Thoracic aorta (tissue), 2 donors: Measurements from ENCODE around the gene TEF. TPM values are rescaled to one million over a fixed set of nuclear protein-coding genes. Genes with fewer than 3 reads are reported as not detected.
"Not testable (repeated sequence)": the region's sequence is repeated elsewhere in the genome, so short reads cannot be mapped to it uniquely, and the experiment has no call there.

ENCODE experiments used
- ATAC-seq: fragments of 150-250 bp; one replicate; pipeline ENCODE4 v1.8.0; 2017; ENCODE audit warnings: low read depth; ENCODE audit not compliant: insufficient number of reproducible peaks, low FRiP score
- DNase-seq: peaks from one replicate; pipeline ENCODE4 v3.0.0-alpha.2; 2020; ENCODE audit warnings: low spot score
- H3K27ac ChIP-seq, 2 donors: fragments of 200-600 bp; sonication (generic); 1 replicate in 1 of 2; 2 replicates in 1 of 2; pipeline ENCODE4 v1.5.1; 2016; ENCODE audit warnings: mild to moderate bottlenecking in 2 of 2, moderate library complexity in 2 of 2
- H3K27me3 ChIP-seq: fragments of 200-600 bp; sonication (generic); replicated peaks from 2 replicates; pipeline ENCODE4 v1.6.0; 2016; ENCODE audit warnings: mild to moderate bottlenecking; ENCODE audit not compliant: insufficient read depth
- H3K36me3 ChIP-seq: fragments of 200-600 bp; sonication (generic); one replicate; pipeline ENCODE4 v1.5.1; 2016
- H3K4me1 ChIP-seq, 2 donors: fragments of 200-600 bp; sonication (generic); 1 replicate in 1 of 2; 2 replicates in 1 of 2; pipeline versions ENCODE4 v1.5.1 to v1.6.0; 2016; ENCODE audit warnings: low read depth in 2 of 2, mild to moderate bottlenecking in 1 of 2; ENCODE audit not compliant: control insufficient read depth in 1 of 2
- H3K4me3 ChIP-seq: fragments of 200-600 bp; sonication (generic); 2 replicates; pipeline ENCODE4 v1.5.1; 2016; ENCODE audit warnings: mild to moderate bottlenecking
- H3K9me3 ChIP-seq: fragments of 200-600 bp; sonication (generic); 2 replicates; pipeline ENCODE4 v1.5.1; 2016
- total RNA-seq, 2 donors: library from RNA; depleted of rRNA; stranded (reverse); fragments of >200 nt; gene quantifications; one replicate each; pipeline versions ENCODE4 v1.1.0 to v1.2.3, GENCODE V29; 2016
- TF ChIP-seq, protein P1 (sequence below): fragments of 200-600 bp; sonication (generic); IDR thresholded peaks from one replicate; pipeline ENCODE4 v1.5.1; 2019; ENCODE audit warnings: antibody characterized with exemption

Gene TEF
- total RNA-seq, 2 donors from 2014 or later = 21.4 to 23.1 TPM

DNA sequence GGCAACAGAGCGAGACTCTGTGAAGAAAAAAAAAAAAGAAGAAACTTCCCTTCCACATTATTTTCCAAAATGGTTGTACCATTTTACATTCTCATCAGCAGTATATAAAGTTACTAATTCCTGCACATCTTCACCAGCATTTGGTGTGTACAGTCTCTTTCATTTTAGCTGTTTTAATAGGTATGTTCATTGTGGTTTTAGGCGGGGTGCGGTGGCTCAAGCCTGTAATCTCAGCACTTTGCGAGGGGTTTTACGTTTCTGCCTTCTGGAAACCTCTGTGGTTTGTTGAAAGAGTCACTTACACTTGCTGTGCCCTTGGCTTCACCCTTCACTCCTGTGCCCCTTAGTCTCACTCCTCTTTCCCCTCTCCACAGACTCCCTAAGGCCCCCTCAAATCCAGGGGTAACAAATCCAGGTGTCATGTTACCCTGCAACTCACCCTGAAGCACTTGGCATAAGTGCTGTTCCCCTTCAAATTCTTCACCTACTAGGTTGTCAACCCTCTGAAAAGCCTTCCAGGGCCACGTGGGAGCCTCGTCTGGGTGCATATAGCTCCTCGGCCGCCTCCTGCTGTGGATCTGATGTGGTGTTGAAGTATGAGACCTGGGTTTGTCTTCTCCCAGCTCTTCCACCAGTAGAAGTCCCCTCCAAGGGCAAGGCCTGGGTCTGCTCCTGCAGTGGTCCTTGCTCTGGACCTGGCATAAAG lies 44.1 kb downstream of the TEF start:
- DNase-seq = no peak
- ATAC-seq = no peak

DNA sequence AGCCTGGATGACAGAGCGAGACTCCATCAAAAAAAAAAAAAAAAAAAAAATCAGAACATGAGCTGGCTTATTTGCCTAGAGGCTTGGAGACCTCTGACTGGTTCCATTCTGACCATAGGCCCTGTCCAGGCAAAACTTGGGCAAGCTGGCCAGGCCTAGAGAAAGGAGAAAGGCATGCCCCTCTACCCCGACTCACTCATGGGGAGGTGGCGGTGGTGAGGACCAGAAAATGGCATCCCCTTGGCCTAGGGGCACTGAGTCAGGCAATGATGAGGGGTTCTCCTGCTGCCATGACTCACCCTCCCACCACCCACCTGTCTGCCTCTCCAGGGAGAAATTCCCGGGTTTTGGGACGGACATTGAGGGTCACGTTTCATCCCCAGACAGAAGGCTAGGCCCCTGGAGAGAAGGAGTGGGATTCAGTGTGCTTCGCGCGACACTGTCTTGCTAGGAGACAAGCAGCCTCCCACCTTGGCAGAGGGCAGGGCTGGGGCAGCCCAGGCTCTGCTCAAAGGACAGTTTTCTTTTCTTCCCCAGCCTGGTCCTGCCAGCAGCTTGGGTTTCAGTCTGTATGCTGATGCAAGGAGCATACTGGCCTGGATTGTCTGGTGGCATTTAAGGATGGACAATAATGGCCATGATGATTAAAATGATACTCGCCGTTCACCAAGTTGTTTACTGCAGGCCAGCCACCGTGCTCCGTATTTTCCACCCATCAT lies 47.6 kb downstream of the TEF start:
- ATAC-seq (no peak), DNase-seq (no peak)
- Histone ChIP-seq H3K36me3 (peaks cover 17% of the 10 kb centered on the region), H3K4me1 (peaks cover 0 to 7% of the 10 kb centered on the region in 2 donors), H3K9me3 (no peaks in the 10 kb centered on the region), H3K27me3 (no peaks in the 10 kb centered on the region), H3K27ac (no peak overlapping the region), H3K4me3 (no peak overlapping the region)
- TF ChIP-seq, protein P1, sequence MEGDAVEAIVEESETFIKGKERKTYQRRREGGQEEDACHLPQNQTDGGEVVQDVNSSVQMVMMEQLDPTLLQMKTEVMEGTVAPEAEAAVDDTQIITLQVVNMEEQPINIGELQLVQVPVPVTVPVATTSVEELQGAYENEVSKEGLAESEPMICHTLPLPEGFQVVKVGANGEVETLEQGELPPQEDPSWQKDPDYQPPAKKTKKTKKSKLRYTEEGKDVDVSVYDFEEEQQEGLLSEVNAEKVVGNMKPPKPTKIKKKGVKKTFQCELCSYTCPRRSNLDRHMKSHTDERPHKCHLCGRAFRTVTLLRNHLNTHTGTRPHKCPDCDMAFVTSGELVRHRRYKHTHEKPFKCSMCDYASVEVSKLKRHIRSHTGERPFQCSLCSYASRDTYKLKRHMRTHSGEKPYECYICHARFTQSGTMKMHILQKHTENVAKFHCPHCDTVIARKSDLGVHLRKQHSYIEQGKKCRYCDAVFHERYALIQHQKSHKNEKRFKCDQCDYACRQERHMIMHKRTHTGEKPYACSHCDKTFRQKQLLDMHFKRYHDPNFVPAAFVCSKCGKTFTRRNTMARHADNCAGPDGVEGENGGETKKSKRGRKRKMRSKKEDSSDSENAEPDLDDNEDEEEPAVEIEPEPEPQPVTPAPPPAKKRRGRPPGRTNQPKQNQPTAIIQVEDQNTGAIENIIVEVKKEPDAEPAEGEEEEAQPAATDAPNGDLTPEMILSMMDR = no peak

More for the DNA sequence above, 44.1 kb downstream of the TEF start:
- TF ChIP-seq, protein P1 = no peak
- no peaks in the 10 kb centered on the region for H3K9me3 ChIP-seq
- H3K27ac ChIP-seq = no peak overlapping the region
- peaks cover 11% of the 10 kb centered on the region for H3K36me3 ChIP-seq
- H3K4me1 ChIP-seq = no peaks in the 10 kb centered on the region
- no peaks in the 10 kb centered on the region for H3K27me3 ChIP-seq
- no peak overlapping the region for H3K4me3 ChIP-seq

DNA sequence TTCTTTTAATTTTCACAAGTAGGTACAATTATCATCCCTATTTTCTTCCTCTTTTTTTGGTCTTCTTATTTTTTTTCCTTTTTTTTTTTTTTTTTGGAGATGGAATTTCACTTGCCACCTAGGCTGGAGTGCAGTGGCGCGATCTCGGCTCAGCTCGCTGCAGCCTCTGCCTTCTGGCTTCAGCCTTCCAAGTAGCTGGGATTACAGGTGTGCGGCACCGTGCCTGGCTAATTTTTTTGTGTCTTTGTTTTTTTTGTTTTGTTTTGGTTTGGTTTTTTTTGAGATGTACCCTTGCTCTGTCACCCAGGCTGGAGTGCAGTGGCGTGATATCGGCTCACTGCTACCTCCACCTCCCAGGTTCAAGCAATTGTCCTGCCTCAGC lies 48.2 kb downstream of the TEF start:
- H3K36me3 ChIP-seq = peaks cover 23% of the 10 kb centered on the region
- no peak for ATAC-seq
- no peak for DNase-seq
- no peak overlapping the region for H3K4me3 ChIP-seq
- H3K27ac ChIP-seq = no peak overlapping the region
- no peaks in the 10 kb centered on the region for H3K27me3 ChIP-seq
- H3K9me3 ChIP-seq = no peaks in the 10 kb centered on the region
- H3K4me1 ChIP-seq = peaks cover 1 to 13% of the 10 kb centered on the region in 2 donors
- TF ChIP-seq, protein P1 = no peak

DNA sequence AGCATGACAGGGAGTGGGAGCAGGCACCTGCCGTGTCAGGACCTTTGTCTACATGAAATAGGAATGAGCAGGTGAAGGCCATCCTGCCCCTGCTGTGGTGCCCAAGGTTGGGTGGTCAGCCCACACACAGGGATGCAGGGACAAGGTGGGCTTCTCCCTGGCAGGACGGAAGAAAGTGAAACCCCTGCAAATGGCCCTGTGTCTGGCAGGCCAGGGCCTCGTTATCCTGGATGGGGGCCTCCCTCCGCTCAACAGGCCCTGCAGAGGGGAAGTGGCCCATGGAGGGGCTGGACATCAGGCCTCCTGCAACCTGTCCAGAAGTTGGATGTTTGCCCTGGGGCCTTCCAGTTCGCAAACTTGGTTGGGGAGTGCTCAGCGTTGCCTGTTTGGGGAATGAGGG lies 49.9 kb downstream of the TEF start:
- Histone ChIP-seq H3K36me3 (peaks cover 36% of the 10 kb centered on the region), H3K4me3 (no peak overlapping the region), H3K27ac (no peak overlapping the region), H3K27me3 (no peaks in the 10 kb centered on the region), H3K4me1 (peaks cover 10 to 30% of the 10 kb centered on the region in 2 donors), H3K9me3 (no peaks in the 10 kb centered on the region)
- TF ChIP-seq, protein P1 = no peak
- DNase-seq = no peak
- ATAC-seq = no peak

DNA sequence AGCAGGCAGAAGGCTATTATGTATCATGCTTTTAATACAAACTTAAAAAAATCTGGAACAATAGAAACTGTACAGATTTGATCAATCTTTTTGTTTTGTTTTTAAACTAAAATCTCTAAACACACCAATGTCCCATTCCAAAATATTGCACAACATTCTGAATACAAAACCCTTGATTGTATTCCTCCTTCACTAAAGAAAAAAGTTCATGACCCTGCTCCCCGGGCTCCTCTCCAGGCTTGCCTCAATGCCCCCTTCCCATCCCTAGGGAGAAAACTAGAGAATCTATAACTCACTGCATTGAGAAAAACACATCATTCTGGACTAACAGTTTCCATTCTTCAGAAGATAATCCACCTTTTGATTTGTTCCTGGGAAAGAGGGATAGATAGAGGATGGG lies 51.7 kb downstream of the TEF start:
- peaks cover 49% of the 10 kb centered on the region for H3K36me3 ChIP-seq
- ATAC-seq, H3K27ac ChIP-seq, H3K4me3 ChIP-seq, H3K9me3 ChIP-seq, H3K27me3 ChIP-seq, DNase-seq: not testable (repeated sequence)
- peaks cover 10 to 39% of the 10 kb centered on the region in 2 donors for H3K4me1 ChIP-seq

DNA sequence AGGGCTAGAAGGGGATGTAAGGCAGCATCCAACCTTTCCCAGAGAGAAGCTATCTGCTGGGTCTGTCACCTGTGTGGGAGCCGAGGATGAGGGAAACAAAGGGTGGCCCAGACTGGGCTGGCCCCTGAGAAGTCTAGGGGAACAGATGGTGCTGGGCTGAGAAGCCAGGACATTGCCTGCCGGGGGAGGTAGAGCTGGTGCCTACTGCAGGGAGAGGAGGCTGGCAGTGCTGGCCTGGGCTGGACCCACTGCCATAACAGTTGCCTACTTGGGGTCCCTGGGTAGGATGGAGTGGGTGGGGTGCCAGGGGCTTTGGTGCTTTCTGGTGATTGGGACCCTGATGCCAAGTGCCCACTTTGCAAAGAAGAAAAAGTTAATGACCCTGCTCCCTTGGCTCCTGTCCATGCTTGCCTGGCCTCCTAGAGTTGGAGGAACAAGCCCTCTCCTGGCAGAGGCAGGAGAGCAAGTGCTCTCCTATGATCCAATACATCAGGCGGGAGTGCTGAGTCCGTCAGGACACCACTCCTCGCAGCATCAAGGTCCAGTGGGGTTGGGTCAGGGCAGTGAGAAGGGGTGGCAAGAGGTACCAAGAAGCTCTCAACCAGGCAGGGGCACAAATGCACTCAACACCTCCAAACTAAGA lies 52.7 kb downstream of the TEF start:
- peaks cover 49% of the 10 kb centered on the region for H3K36me3 ChIP-seq
- peaks cover 16 to 49% of the 10 kb centered on the region in 2 donors for H3K4me1 ChIP-seq
- H3K27me3 ChIP-seq, H3K9me3 ChIP-seq, H3K4me3 ChIP-seq, ATAC-seq, DNase-seq: not testable (repeated sequence)
- peak overlapping the region; percentile 5 for H3K27ac ChIP-seq
